Epithelial cell of proximal tubule (primary cell): ENCODE measurements around the gene KDELR3. TPM values are rescaled to one million over a fixed set of nuclear protein-coding genes. Genes with fewer than 3 reads are reported as not detected.

Experiments
- DNase-seq: peaks from one replicate; pipeline ENCODE4 v3.0.0-alpha.2; 2011; ENCODE audit warnings: low read depth
- H3K4me3 ChIP-seq: 2 replicates; pipeline ENCODE4 v1.5.1; 2011; ENCODE audit warnings: low read depth, mild to moderate bottlenecking, low read length
- total RNA-seq: library from RNA; depleted of rRNA; stranded (reverse); fragments of >200 nt; gene quantifications from 2 replicates; pipeline ENCODE4 v1.2.3, GENCODE V29; 2015
- TF ChIP-seq, protein P1 (sequence below): conservative IDR thresholded peaks from 2 replicates; pipeline ENCODE4 v1.5.1; 2012; ENCODE audit warnings: low read depth, mild to moderate bottlenecking, low read length

KDELR3 gene
- total RNA-seq, 1 donor from 2014 or later = 23.4 TPM

- peak; percentile 53 for DNase-seq
- no peak overlapping the region for H3K4me3 ChIP-seq
- TF ChIP-seq, protein P1, sequence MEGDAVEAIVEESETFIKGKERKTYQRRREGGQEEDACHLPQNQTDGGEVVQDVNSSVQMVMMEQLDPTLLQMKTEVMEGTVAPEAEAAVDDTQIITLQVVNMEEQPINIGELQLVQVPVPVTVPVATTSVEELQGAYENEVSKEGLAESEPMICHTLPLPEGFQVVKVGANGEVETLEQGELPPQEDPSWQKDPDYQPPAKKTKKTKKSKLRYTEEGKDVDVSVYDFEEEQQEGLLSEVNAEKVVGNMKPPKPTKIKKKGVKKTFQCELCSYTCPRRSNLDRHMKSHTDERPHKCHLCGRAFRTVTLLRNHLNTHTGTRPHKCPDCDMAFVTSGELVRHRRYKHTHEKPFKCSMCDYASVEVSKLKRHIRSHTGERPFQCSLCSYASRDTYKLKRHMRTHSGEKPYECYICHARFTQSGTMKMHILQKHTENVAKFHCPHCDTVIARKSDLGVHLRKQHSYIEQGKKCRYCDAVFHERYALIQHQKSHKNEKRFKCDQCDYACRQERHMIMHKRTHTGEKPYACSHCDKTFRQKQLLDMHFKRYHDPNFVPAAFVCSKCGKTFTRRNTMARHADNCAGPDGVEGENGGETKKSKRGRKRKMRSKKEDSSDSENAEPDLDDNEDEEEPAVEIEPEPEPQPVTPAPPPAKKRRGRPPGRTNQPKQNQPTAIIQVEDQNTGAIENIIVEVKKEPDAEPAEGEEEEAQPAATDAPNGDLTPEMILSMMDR = no peak
Measured at GRCh38 chr22:38423512-38424503, 44.1 kb upstream of the KDELR3 start.

GRCh38 chr22:38424525-38425080 is 43.3 kb upstream of the KDELR3 start:
- TF ChIP-seq, protein P1 = no peak
- no peak overlapping the region for H3K4me3 ChIP-seq
- DNase-seq = no peak

DNA sequence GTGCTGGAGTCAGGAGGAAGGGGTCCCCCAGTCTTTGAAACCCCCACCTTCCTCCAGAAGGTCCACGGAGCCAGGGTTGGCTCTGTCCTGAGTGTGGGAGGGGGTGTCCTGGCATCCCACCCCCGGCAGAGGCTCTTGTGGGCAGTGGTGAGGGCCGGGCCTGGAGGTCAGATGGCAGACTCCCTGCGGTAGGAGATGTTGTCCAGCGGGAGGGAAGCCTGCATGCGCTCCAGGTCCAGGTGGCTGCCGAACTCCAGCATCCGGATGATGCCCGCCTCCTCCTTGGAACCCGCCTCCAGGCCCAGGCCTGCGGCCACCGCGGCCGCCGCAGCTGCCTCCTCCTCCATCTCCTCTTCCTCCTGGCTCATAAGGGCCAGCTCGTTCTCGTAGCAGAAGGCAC is 41.3 kb upstream of the KDELR3 start:
- TF ChIP-seq, protein P1 = no peak

DNA sequence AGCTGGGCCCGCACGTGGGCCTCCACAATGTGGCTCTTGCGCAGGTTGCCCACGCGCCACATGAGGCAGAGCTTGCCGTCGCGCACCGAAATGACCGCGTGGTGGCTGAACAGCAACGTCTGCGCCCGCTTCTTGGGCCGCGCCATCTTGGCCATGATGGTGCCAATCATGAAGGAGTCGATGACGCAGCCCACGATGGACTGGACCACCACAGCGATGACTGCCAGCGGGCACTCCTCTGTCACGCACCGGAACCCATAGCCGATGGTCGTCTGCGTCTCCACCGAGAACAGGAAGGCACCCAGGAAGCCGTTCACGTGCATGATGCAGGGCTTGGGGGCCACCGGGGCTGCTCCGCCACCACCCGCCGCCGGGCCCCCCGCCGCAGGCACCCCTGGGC is 40.4 kb upstream of the KDELR3 start:
- no peak overlapping the region for H3K4me3 ChIP-seq
- DNase-seq = no peak
- TF ChIP-seq, protein P1 = no peak

More for the DNA sequence above, 41.3 kb upstream of the KDELR3 start:
- DNase-seq = no peak
- H3K4me3 ChIP-seq = no peak overlapping the region

DNA sequence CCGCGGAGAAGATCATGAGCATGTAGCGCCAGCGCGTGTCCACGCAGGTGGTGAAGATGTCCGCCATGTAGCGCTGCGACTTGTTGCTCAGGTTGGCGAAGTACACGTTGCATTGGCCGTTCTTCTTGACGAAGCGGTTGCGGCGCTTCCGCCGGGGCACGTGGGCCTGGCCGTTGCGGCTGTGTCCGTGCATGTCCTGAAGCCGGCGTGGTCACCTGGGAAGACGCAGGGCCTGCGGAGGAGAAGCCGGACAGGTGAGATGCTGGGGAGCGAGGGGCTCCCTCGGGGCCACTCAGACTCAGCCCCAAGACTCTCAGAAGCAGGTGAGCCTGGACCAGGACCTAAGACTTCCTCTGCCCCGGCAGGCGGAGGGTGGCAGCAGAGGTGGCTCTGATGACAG is 40.0 kb upstream of the KDELR3 start:
- no peak for DNase-seq
- TF ChIP-seq, protein P1 = no peak
- no peak overlapping the region for H3K4me3 ChIP-seq

DNA sequence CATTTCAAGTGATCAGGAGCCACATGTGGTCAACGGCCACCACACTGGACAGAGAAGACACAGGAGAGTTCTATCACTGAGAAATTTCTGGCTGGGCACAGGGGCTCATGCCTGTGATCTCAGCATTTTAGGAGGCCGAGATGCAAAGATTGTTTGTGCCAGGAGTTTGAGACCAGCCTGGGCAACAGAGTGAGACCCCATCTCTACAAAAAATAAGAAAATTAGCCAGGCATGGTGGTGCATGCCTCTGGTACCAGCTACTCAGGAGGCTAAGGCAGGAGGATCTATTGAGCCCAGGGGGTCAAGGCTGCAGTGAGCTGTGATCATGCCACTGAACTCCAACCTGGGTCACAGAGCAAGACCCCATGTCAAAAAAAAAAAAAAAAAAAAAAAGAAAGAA is 39.2 kb upstream of the KDELR3 start:
- no peak overlapping the region for H3K4me3 ChIP-seq
- TF ChIP-seq, protein P1 = no peak
- no peak for DNase-seq
